ENCODE data around the gene NPAS3.

- TF ChIP-seq CTCF (IDR thresholded peaks at IDR 0.05; ENCODE audit: low read length) (no peak), EZH2 (optimal IDR thresholded peaks at IDR 0.05; ENCODE audit: low read depth, low read length) (no peak)
Observed at GRCh38 chr14:32913725-32914124, 25.0 kb upstream of the NPAS3 start.
